ENCODE results near the gene FAT1.

Gene FAT1

DNA sequence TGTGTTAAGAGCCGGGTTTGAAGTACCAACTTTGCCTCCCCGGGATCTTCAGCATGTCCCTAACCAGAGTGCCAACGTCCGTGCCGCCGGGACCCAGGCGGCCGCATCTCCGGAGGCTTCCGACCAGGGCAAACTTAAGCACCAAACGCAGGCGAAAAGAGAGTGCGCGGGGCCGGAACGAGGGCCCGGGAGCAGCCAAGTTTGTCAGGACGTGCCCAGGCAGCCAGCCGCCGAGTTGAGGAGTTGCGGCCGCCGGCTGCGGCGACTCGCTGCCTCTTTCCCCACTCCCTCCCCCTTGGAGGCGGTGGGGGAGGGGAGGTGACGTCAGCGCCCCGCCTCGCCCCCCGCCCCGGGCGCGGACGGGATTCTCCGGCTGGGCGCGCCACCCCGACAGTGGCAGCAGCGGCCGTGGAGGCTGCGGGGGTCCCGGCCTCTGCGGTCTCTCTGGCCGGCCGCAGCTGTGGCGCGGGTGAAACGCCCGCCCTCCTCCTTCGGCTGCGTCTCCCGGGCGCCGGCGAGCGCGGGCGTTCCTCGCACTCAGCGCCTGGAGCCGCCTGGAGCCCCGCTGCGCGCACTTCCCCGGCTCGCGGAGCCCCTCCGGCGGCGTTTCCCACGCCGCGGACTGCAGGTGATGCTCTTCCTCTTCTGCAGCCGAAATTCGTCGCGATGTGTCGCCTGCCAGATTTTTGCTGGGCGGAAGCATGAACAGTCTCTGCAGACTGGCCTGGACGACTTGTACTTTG, 2.9 kb upstream of the FAT1 start:
- H3K27ac ChIP-seq: peak overlapping the region; percentile 97
- ChIA-PET CTCF (interaction anchor here (0.6 to 1.1 kb wide), 6 partner anchors 39 to 616 kb away, joined by 3 to 7 read pairs (median 3); no protein-coding TSS in a partner anchor), POLR2A (ENCODE audit: low non-redundant PET) (no interaction called here)
- TF ChIP-seq, protein P1, sequence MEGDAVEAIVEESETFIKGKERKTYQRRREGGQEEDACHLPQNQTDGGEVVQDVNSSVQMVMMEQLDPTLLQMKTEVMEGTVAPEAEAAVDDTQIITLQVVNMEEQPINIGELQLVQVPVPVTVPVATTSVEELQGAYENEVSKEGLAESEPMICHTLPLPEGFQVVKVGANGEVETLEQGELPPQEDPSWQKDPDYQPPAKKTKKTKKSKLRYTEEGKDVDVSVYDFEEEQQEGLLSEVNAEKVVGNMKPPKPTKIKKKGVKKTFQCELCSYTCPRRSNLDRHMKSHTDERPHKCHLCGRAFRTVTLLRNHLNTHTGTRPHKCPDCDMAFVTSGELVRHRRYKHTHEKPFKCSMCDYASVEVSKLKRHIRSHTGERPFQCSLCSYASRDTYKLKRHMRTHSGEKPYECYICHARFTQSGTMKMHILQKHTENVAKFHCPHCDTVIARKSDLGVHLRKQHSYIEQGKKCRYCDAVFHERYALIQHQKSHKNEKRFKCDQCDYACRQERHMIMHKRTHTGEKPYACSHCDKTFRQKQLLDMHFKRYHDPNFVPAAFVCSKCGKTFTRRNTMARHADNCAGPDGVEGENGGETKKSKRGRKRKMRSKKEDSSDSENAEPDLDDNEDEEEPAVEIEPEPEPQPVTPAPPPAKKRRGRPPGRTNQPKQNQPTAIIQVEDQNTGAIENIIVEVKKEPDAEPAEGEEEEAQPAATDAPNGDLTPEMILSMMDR (conservative IDR thresholded peaks at IDR 0.05; ENCODE audit: low read depth): peak; percentile 43
- DNase-seq (ENCODE audit: low spot score): peak; percentile 88

DNA sequence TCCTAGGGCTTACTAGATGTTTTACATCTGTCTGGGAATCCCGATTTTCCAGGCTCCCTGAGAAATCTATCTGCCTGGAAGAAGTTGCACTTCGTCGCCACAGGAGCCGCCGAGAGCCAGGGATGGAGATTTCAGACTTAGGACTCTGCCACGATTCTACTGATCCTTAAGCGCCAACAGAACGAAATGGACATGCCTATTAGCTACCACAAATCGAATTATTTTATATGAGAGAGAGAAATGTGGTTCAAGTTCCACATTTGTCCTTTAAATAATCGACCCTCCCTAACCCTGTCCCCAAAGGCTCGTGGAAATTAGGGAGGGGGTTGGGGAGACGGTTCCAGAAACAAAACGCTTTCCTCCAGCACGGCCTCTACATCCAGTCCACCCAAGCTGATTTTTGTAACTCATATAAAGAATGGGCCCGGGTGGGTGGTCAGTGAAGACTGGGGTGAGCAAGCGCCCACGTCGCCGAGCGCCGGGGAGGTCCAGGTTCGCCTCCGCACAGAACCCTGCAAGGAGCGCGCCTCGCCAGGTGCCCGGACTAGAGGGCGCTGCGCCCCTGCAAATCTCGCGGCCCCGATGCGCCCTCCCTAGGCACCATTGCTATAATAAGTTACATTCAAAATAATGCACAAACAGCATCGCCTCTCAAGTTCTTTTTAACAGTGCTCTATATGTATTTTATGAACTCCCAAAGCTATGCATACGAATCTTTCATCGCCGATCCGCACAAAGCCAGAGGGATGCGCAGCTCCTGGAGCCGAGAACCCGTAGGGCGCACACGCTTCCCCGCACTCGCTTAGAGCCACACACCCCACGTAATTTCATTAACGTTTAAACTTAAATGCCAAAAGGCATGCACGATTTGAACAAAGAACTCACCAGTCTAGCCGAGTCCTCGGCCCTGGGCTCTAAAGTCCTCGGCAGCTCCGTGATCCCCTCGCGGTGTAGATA, 2.1 kb upstream of the FAT1 start:
- ChIA-PET POLR2A (ENCODE audit: low non-redundant PET) (no interaction called here), CTCF (interaction anchor here (0.6 to 1.1 kb wide), 6 partner anchors 96 to 617 kb away, joined by 3 read pairs; no protein-coding TSS in a partner anchor)
- TF ChIP-seq, protein P1 (conservative IDR thresholded peaks at IDR 0.05; ENCODE audit: low read depth): peak; percentile 87
- peak overlapping the region; percentile 97 for H3K27ac ChIP-seq
- DNase-seq (ENCODE audit: low spot score): peak; percentile 74

DNA sequence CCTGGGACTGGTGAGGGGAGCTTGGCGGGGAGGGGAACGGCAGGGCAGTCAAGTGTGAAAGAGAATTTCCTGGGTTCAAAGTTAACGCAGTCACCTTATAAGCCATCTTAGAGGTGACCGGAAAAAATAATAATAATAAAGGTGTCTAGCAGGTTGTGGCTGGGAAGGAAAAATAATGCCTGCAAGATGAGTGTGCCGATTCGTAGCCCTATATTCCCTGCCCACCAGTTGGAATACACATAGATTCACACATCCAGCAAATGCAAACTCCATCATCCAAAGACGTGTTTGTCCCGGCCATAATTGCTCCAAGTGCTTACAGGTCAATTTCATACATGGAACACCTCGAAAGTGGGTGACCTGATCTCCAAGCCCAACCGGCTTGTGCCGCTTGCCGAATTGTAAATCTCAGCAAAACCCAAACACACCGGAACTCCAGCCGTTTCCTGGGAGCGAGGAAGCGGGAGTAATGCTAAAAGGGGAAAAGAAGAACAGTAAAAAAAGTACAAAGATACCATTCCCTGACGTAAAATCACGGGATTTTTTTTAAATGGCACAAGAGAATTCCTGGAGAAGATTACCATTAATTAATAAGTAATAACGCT, 1.3 kb upstream of the FAT1 start:
- TF ChIP-seq, protein P1 (conservative IDR thresholded peaks at IDR 0.05; ENCODE audit: low read depth): no peak
- CTCF ChIA-PET: interaction anchor here (0.6 to 0.8 kb wide), 4 partner anchors 97 to 858 kb away, joined by 3 read pairs; no protein-coding TSS in a partner anchor
- DNase-seq (ENCODE audit: low spot score): peak; percentile 25
- H3K27ac ChIP-seq: peak overlapping the region; percentile 97
- POLR2A ChIA-PET (ENCODE audit: low non-redundant PET): no interaction called here

DNA sequence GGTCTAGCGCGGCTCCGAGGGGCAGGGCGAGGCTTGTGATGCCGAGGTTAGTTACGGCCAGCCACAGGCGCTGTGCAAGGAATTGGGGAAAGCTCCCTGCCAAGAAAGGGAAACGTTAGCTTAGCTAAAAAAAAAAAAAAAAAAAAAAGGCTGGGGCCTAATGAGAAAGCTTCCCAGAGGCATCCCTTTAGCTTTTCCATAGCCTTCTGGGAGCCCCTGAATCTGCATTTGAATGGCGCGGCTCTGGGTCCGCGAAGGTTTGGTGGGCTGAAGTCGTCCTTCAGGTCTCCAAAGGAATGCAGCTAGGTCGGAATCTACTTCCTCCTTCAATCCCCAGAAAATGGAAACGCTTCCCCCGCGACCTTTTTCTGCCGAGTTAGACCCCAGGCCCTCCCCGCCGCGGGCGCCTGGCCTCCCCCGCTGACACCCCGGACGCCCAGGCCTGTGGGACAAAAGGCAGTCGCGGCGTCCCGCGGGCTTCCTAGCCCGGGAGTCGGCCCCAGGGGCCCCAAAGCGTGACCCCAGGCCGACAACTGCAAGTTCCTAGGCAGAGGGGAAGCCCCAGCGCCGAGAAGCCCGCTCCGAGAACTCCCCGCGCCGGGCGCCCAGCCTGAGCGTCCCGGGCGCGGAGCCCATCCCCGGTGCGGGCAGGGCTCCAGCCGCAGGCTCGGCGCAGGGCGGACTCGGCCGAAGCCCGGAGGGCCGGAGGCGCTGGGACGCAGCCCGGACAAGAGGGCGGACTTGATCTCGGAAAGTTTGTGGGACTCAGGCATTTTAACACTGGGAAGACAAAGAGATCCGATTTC, 605 bp upstream of the FAT1 start:
- TF ChIP-seq, protein P1 (conservative IDR thresholded peaks at IDR 0.05; ENCODE audit: low read depth): no peak
- ChIA-PET POLR2A (ENCODE audit: low non-redundant PET) (interaction anchor here (0.6 kb wide), 1 partner anchor 874 kb away, joined by 7 read pairs; no protein-coding TSS in a partner anchor), CTCF (interaction anchor here (0.6 to 1.0 kb wide), 2 partner anchors 165 to 859 kb away, joined by 3 read pairs; no protein-coding TSS in a partner anchor)
- peak overlapping the region; percentile 97 for H3K27ac ChIP-seq
- DNase-seq (ENCODE audit: low spot score): peak; percentile 30

DNA sequence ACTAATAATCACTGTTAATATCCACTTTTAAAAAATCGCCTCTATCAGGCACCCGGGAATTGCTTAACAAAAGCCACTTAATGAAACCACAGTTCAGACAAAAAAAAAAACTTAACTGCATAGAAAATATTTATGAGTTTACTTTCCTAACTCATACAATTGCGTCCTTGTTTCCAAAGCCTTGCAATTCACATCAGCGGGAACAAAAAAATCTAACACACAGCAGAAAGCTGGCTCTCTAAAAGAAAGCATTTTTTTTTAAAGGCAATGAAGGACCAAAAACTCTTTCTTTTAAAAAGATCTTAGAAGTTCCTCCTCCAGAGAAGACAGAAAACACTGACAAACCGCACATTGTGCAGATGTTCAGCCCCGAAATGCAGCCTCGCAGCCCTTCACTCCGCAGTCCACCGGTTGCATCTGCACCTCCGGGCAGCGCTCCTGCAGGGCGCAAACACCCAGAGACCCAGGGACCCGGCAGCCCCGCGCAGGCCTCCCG, 812 bp downstream of the FAT1 start:
- H3K27ac ChIP-seq: peak overlapping the region; percentile 97
- TF ChIP-seq, protein P1 (conservative IDR thresholded peaks at IDR 0.05; ENCODE audit: low read depth): no peak
- DNase-seq (ENCODE audit: low spot score): no peak
- ChIA-PET POLR2A (ENCODE audit: low non-redundant PET) (no interaction called here), CTCF (interaction anchor here (0.6 to 1.0 kb wide), 3 partner anchors 49 to 771 kb away, joined by 3 to 4 read pairs (median 4); no protein-coding TSS in a partner anchor)

All from RWPE1 (cell line).